ENCODE measurements around the gene CMTM3. TPM values are rescaled to one million over a fixed set of nuclear protein-coding genes. Genes with fewer than 3 reads are reported as not detected.

Gene CMTM3
- polyA plus RNA-seq, 1 of the 3 experiments (the other 2 are of a cell fraction): 69.4 TPM

GRCh38 chr16:66574081-66574480 is 30.4 kb upstream of the CMTM3 start (continued):
- TF ChIP-seq CTCF (IDR thresholded peaks at IDR 0.05) (no peak), JUND (IDR thresholded peaks at IDR 0.05) (no peak), EZH2phosphoT487 (IDR thresholded peaks at IDR 0.05; ENCODE audit: borderline replicate concordance, low read depth) (no peak), FOSL2 (IDR thresholded peaks at IDR 0.05; ENCODE audit: borderline replicate concordance, low read depth) (no peak)

- POLR2A ChIA-PET: no interaction called here
- WGBS (ENCODE audit: low lambda C conversion rate): 94% methylated on average over 3 of the region's 3 CpGs
Measured at GRCh38 chr16:66574531-66574930, 30.0 kb upstream of the CMTM3 start.

More at GRCh38 chr16:66574531-66574930, 30.0 kb upstream of the CMTM3 start:
- no peak for DNase-seq
- no peak overlapping the region for H3K27ac ChIP-seq (ENCODE audit: low read depth in 2 of 2, low read length in 1 of 2)
- TF ChIP-seq TAF1 (IDR thresholded peaks at IDR 0.05; ENCODE audit: borderline replicate concordance, low read depth, low read length): no peak
- no peak for TF ChIP-seq TCF12 (IDR thresholded peaks at IDR 0.05)
- TF ChIP-seq RXRA (IDR thresholded peaks at IDR 0.05; ENCODE audit: borderline replicate concordance, low read depth): no peak
- TF ChIP-seq IRF3 (IDR thresholded peaks at IDR 0.05; ENCODE audit: low read depth, low read length): no peak
- no peak for TF ChIP-seq GABPA (IDR thresholded peaks at IDR 0.05; ENCODE audit: low read depth)
- TF ChIP-seq FOXJ3 (CRISPR knock-in tag; IDR thresholded peaks at IDR 0.05): no peak
- TF ChIP-seq USF1 (IDR thresholded peaks at IDR 0.05; ENCODE audit: borderline replicate concordance, low read depth): no peak
- no peak overlapping the region for H3K9ac ChIP-seq
- H3K9me3 ChIP-seq: no peaks in the 10 kb centered on the region
- H2AFZ ChIP-seq (ENCODE audit: low read depth): no peak overlapping the region
- no peak overlapping the region for H3K4me2 ChIP-seq
- H4K20me1 ChIP-seq (ENCODE audit: insufficient read depth): peaks cover 4% of the 10 kb centered on the region; the same call in 1 of the 2 replicates
- peaks cover 0 to 6% of the 10 kb centered on the region in 2 experiments; a peak in 1 of 4 replicates for H3K4me1 ChIP-seq (ENCODE audit: control insufficient read depth in 1 of 2, insufficient read depth in 2 of 2, low read depth in 1 of 2, low read length in 1 of 2)
- H3K79me2 ChIP-seq (ENCODE audit: insufficient read depth): no peaks in the 10 kb centered on the region
- no peaks in the 10 kb centered on the region for H3K27me3 ChIP-seq (ENCODE audit: insufficient read depth)
- H3K36me3 ChIP-seq (replicated peaks in 1 of 2; ENCODE audit: control insufficient read depth in 1 of 2, insufficient read depth in 2 of 2, low read length in 1 of 2): peaks cover 2 to 6% of the 10 kb centered on the region in 2 experiments
- CTCF ChIA-PET: interaction anchor here (0.8 to 1.5 kb wide), 3 partner anchors 9 to 167 kb away, joined by 3 to 4 read pairs (median 4); partner anchors contain the start of gene CMTM3
- H3K4me3 ChIP-seq (ENCODE audit: low read depth in 2 of 2, low read length in 1 of 2): no peak overlapping the region
- no peaks in the 10 kb centered on the region for H3K9me2 ChIP-seq
- H3F3A ChIP-seq (replicated peaks; ENCODE audit: insufficient read depth): peaks cover 11% of the 10 kb centered on the region

Measured in SK-N-SH (cell line).